Nucleus accumbens (tissue), 56 donors: ENCODE results near the gene NPBWR2.

ENCODE experiments used
- DNase-seq, 56 donors: peaks; one replicate each; lab custom pipeline; 2025; lab: John Stamatoyannopoulos, UW

NPBWR2 gene, protein sequence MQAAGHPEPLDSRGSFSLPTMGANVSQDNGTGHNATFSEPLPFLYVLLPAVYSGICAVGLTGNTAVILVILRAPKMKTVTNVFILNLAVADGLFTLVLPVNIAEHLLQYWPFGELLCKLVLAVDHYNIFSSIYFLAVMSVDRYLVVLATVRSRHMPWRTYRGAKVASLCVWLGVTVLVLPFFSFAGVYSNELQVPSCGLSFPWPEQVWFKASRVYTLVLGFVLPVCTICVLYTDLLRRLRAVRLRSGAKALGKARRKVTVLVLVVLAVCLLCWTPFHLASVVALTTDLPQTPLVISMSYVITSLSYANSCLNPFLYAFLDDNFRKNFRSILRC

DNA sequence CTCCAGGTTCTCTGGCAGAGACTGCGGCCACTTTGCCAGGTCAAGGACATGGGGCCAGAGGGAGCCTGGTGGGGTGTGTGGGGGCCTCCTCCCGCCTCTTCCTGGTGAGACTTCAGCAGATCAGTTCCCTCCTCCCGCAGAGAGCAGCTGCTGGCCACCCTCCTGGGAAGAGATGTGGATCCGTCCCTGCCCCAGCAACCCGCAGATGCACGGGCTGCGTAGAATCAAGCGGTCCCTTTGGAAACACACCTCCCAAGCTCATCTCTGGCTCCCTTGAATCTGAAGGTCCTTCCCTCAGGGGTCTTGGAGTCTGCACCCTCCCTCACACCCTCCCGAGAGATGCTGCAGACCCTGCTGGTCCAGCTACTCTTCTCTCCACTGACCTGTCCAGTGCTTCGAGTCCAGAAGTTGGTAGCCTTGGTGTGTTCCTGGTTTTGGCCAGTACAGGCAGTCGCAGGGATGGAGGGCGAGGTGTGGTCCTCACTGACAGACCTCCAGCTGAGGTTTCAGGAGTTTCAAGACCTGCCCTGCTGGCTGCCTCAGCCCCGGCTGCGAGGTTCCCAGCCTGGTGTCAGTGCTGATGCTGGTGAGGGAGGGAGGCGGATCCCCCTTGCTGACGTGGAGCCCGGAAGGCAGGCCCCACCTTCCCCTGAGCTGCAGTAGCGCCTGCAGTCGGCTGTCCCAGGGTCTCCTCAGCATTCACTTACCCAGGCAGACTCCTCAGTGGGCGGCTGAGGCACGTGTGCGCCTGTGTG lies at the start of gene NPBWR2:
TSS of gene NPBWR2 (minus strand) at position 585 of the 755 bp plus-strand sequence. CDS start 734 bp downstream, outside the sequence.
- peak in 10 of 56 donors; percentile 14 to 59 (median 38) for DNase-seq

DNA sequence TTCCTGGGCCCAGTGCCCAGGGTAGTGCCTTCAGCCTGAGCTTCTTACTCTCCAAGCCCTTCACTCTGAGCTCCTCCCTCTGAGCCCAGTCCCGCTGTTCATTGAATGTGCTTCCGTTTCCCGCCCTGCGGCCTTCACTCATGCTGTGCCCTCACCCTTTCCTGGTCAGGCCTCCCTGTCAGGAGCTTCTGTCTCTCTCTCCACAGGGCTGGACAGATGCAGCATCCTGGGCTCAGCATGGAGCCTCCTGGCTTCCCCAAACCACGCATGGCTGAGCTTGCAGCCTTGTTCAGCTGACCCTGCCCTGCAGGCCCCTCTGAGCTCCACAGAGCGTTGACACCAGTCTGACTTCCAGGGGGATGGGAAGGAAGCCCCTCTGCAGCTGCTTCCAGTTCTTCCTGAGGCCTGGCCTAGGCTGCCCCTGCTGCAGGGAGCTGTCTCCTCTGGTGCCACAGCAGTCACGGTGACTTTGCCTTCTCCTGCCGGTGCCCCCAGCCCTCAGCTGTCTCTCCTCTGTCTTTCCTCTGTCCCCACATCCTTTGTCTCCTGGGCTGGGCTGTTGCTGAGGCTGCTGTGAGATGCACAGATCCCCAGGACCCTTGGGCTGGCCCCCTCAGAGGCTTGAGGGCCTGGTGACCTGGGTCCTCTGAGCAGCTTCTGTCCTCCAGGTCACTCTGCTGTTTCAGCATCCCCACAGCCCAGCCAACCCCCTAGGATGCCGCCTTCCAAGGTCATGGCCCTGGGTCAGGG lies 48.9 kb upstream of the NPBWR2 start:
- no peak for DNase-seq

DNA sequence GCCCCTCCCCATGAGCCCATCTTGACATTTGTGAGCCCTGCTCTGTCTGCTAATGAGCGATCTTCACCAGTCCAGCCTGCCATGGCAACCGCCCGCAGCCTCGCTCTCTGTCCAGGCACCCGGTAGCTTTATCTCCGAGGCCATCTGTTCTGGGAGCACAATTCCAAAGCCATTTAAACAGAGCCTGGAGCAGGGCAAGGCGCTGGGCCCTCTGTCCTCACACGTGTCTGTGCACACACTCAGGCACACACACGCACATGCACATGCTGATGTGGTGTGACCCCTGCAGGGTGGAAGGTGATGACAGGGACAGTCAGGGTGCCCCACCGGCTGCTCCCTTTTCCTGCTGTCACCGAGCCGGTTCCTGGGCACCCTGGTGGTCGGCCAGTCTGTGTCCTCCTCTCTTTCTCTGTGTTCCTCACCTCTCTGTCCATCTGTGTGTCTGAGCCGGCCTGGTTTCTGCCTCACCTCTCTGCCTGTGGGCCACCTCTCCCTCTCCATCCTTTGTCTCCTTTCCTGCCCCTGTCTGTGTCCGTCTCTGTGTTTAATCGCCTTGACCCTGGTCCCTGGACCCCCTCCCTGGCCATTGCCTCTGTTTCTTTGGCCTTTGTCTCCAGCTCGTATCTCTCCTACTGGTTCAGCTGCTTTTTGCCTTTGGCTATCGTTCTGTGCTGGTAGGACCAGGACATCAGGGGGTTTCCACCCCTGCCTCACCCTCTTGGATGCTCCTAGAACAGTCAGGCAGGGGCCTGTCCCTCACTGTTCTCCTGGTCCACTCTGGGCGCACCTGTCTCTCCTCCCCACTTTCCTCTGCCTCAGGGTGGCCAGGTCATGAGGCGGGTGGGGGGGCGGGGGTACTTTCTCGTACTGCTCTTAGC lies 48.1 kb upstream of the NPBWR2 start:
- DNase-seq: no peak

DNA sequence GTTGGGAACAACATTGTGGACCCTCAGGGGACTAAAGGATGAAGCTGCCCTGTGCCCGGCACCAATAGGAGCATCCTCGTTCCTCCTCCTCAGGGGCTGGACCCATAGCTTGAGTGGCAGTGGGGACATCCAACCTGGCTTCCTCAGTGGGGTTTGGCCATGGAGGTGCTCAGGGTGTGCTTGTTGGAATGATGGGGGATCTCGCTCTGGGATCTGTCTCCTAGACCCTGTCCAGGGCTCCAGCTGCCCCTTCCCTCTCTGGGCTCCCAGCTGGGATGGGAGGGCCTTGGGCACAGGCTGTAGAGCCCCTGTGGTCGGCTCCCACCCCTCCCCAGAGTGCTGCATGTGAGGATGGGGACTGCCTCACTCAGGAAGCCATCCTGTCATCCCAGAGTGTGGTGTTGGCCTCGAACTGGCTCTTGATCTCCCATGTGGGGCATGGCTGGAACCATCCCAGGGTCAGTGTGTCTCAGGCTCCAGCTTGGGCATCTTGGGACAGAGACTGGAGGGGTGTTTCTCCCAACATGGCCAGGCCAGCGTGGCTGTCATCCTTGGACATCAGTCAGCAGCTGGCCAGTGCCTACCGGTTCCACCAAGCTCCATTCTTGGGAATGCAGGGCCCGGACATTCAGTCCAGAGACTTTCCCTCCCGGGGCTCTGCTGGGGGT lies 47.4 kb upstream of the NPBWR2 start:
- DNase-seq: no peak

DNA sequence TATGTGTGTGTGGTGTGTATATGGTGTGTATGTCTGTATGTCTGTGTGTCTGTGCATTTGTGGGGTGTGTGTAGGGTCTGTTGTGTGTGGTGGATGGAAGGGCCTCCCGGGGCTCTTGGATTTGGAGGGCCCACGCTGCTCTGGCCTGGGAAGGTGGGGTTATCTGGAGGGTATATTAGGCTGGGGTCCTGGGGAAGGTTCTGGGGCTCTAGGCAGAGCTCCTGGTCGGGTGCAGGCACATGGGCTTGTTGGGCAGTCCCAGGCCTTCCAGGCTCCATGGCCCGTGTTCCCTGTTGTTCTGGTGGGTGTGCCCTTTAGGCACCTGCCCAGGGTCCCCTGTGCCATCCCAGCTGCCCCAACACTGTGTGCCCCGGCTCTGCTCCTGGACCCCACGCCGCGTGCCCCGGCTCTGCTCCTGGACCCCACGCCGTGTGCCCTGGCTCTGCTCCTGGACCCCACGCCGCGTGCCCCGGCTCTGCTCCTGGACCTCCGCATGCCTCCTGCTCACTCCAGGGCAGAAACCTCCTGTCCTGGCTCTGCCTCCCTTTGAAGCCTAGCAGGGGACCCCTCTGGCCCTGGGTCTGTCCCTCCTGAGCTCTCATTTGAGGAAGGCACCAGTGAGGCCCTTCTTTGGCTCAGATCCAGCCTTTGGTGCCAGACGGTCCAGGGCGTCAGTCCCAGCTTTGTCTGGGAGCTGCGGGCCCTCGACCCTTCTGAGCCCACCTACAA lies 46.7 kb upstream of the NPBWR2 start:
- DNase-seq: no peak

DNA sequence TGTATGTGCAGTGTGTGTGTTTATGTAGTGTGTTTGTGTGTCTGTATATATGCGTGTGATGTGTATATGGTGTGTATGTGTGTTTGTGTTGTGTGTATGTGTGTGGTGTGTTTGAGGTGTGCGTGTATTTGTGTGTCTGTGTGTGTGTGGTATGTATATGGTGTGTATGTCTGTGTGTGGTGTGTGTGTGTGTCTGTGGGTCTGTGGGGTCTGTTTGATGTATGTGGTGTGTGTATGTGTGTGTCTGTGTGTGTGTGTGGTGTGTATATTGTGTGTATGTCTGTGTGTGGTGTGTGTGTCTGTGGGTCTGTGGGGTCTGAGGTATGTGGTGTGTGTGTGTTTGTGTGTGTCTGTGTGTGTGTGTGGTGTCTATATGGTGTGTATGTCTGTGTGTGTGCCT lies 46.0 kb upstream of the NPBWR2 start:
- DNase-seq: no peak

DNA sequence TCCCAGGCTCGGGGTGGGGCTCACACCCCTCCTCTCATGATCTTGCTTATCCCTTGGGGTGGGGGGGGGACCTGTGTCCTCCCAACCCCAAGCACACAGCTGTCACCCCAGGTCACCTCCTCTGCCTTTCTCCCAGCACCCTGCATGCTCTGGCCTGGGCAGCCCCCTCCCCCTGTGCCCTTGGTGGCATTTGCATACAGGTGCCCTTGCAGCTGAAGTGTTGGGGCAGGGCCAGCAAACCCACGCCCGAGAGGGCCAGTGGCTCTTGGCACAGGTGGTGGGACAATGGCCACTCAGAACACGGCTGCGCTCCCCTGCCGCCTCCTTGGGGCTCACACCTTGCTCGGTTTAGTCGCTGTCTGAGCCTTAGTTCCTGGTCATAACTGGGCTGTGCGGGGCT lies 45.5 kb upstream of the NPBWR2 start:
- DNase-seq: no peak

DNA sequence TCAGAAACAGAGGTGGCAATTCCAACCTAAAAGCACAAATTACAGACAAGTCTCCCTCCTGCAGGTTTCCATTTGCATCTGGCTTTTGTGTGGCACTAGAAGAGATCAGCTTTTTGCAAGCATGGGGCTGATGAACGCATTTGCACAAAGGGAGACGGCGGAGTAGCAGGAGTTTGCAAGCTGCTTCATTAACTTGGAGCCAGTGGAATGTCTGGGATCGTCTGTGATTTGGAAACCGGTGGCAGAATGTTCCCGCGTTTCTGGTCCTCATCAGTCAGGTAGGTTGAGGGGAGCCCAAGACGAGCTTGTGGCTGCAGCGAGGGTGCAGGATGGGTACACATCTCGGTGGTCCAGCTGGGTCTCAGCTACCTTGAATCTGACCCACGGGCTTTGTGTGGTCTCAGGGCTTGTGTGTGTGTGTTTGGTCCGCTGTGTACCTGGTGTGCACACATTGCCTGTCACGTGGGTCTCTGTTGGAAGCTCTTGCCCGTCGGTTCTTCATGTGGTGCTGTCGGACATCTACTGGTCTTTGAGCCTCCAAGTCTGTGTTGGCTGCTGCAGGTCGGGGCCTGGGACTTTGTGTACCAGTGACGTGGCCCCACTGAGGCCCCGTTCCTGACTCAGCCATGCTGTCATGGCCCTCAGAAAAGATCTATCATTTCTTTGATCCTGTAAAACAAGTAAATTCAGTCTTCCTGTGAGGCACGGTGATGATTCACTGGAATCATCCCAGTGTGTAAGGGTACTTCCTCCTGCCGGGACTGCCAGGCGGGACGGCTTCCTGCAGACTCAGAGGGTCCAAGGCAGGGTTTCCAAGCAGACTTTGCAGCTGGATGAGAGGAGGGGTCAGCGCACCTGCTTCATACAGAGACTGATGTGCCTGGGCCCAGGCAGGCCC lies 44.5 kb upstream of the NPBWR2 start:
- DNase-seq: peak in 1 of 56 donors; percentile 38

DNA sequence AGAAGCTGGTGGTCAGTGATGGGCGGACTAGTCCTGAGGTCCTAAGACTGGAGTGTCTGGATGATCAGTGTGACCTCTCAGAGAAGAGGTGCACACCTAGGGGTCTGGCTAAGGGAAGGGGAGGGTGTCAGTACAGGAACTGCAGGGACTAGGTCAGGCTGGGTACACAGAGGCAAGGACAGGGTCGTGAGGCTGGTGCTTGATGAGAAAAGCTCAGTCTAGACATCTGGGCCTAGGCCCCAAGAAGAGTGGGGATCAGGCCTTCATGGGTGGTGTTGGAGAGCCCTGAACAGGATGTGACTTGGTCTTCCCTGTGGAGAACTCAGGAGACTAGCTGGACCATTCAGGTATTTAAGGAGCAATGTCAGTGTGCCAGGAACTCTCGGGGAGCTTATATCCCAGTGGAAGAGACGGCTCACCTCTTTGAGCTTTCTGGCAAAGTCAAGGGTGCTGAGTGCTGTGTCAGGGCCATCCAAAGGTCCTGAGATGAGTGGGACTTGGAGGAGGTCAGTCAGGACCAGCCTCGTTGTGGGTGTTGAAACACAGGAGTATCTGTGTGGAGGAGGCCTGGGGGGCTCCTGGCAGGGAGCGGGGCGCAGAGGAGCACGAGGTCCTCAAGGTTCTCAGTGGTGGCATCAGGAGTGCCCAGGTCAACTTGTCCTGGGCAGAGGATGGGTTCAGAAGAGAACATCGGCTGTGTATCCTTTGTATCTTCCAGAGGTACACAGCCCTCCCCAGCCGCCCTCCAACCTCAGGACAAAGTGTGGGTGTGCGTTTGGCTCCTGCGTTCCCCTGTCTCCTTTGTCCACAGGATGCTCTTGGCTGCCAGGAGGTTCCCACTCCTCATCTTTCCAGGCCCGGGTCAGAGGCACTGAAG lies 43.6 kb upstream of the NPBWR2 start:
- no peak for DNase-seq

DNA sequence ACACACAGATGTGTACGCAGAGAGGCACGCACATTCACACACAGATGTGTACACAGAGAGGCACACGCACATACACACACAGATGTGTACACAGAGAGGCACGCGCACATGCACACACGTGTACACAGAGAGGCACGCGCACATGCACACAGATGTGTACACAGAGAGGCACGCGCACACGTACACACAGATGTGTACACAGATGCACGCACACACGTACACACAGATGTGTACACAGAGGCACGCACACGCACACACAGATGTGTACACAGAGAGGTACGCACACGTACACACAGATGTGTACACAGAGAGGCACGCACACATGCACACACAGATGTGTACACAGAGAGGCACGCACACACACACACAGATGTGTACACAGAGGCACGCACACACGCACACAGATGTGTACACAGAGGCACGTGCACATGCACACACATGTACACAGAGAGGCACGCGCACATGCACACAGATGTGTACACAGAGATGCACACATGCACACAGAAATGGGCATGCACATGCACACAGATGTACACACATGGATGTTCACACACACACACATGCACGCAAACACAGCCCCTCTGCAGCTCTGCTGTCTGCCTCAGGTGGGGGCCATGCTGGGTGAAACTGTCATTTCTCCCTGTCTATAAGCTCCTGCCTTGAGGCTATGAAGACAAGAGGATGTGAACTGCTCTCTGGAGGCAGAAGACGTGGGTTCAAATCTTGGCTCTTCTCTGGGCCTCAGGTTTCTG lies 42.6 kb upstream of the NPBWR2 start:
- no peak for DNase-seq

DNA sequence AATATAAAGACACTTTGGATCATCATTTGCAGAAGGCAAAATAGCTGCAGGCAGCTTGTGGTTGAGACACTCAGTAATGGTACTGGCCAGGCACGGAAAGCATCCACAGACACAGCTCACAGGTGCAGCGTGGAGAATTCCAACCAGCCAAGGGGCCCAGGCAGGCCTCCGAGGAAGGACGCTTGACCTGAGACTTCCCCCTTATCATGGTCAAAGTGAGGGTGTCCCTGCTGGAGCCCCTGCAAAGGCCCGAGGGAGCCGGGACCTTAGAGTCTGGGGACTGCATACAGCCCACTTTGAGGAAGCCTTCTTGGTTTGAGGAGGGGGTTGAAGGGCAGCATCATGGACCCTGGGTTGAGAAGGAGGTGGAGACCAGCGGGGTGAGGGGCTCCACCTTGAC lies 41.8 kb upstream of the NPBWR2 start:
- DNase-seq: no peak

DNA sequence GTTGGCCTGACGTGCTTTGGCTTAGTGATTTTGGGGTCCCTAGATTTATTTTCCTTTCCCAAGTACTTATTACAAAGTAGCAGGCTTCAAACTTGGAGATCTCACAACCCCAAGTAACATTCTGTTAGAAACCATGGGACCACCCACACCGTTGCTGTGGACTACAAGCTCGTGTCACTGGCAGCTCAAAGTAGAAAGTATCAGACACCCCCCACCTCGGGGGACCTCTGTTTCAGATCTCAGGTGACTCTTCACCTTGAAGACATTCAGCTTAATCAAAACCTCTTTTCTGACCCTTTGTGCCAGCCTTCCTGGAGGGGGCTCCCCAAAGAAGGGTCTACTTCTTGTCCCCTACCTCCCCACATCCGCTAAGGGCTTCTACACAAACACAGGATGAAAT lies 41.2 kb upstream of the NPBWR2 start:
- DNase-seq: no peak

DNA sequence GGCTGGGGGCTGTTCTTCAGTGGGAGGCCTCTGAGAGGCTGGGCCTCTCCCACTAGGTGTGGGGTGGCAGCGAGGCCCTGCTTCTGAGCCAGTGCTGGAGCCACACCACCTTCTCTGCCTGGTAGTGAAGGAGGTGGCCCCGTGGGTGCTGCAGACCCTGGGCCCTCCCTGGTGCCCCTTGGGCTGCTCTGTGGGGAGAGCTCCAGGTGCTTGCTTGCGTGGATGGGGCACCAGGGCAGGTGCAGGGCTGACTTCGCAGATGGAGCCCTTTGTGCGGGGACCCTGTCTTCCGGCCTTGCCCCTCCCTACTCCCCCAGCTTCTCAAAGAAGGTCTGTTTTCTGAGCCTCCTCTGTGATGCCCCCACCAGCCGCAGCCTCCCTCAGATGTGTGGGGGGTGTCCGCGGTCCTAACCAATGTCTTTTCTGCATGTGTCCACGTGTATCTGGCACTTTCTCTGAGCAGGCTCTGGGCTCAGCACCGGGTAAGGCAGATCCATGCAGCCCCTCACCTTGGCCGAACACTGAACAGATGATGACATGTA lies 39.6 kb upstream of the NPBWR2 start:
- DNase-seq: peak in 2 of 56 donors; percentile 11 to 36

DNA sequence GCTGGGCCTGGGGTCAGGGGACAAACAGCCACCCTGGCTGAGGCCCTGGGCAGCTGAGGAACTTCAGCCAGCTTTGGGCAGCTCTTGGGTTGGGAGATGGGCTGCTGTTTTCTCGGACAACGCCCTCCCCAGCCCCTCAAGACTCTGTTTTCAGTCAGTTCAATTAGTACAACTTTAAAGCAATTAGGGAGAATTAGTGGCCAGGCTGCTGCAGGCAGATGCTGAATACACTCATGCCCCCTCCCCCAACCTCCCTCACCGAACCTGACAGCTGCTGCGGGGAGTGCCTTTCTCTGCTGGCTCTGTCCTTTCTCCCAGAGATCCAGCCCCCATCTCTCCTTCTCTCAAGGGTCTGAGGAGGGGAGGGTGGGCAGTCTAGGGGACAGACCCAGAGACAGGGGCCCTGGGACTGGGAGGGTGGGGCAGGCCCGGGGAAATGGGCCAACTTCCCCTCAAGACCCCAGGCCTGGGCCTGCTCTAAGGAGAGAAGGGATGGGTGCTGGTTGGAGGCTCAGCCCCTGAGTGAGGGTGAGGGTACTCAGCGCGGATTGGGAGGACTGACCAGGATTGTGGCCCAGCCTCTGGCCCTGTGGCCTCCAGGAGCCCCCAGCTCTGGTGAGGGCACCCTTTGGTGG lies 39.1 kb upstream of the NPBWR2 start:
- no peak for DNase-seq
